HEK293T (cell line): Measurements from ENCODE around the gene PELI3.

Experiments used
- ARNT ChIP-seq: fragments of 450-650 bp; IDR thresholded peaks from 2 replicates; pipeline ENCODE4 v1.6.1; 2017; ENCODE audit warnings: mild to moderate bottlenecking
- BHLHE40 ChIP-seq: fragments of 450-650 bp; IDR thresholded peaks from 2 replicates; pipeline ENCODE4 v1.6.1; 2016; ENCODE audit warnings: mild to moderate bottlenecking, moderate library complexity, borderline replicate concordance
- ELF4 ChIP-seq: fragments of 450-650 bp; IDR thresholded peaks from 2 replicates; pipeline ENCODE4 v1.6.1; 2017; ENCODE audit warnings: antibody characterized with exemption
- FOXK2 ChIP-seq: fragments of 450-650 bp; IDR thresholded peaks from 2 replicates; pipeline ENCODE4 v1.6.1; 2016; ENCODE audit warnings: mild to moderate bottlenecking
- FOXM1 ChIP-seq: fragments of 450-650 bp; IDR thresholded peaks from 2 replicates; pipeline ENCODE4 v1.6.1; 2017; ENCODE audit warnings: mild to moderate bottlenecking, borderline replicate concordance
- L3MBTL2 ChIP-seq: fragments of 450-650 bp; conservative IDR thresholded peaks from 2 replicates; pipeline ENCODE4 v1.6.1; 2016; ENCODE audit warnings: mild to moderate bottlenecking
- LEF1 ChIP-seq: fragments of 450-650 bp; IDR thresholded peaks from 2 replicates; pipeline ENCODE4 v1.6.1; 2017; ENCODE audit warnings: mild to moderate bottlenecking, borderline replicate concordance
- NFRKB ChIP-seq: fragments of 450-650 bp; IDR thresholded peaks from 2 replicates; pipeline ENCODE4 v1.6.1; 2016; ENCODE audit warnings: mild to moderate bottlenecking, moderate library complexity
- SP1 ChIP-seq: fragments of 450-650 bp; IDR thresholded peaks from 2 replicates; pipeline ENCODE4 v1.6.1; 2017
- SUZ12 ChIP-seq: fragments of 450-650 bp; IDR thresholded peaks from 2 replicates; pipeline ENCODE4 v1.6.1; 2016; ENCODE audit warnings: mild to moderate bottlenecking
- TARDBP ChIP-seq: fragments of 450-650 bp; IDR thresholded peaks from 2 replicates; pipeline ENCODE4 v1.6.1; 2016

DNA sequence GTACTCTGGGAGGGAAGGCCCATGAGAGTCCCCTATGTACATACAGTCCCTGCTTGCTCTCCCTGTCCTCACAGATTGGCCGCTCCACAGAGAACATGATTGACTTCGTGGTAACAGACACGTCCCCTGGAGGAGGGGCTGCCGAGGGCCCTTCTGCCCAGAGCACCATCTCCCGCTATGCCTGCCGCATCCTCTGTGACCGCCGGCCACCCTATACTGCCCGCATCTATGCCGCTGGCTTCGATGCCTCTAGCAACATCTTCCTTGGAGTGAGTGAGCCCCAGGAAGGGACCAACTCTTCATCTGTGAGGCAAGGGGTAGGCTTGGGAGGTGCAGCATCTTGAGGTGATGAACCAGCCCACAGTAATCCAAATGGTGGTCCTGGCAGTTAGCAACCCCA, 6.5 kb downstream of the PELI3 start:
- no peak for TF ChIP-seq SUZ12
- no peak for TF ChIP-seq ELF4
- no peak for TF ChIP-seq LEF1
- no peak for TF ChIP-seq SP1
- no peak for TF ChIP-seq BHLHE40
- TF ChIP-seq NFRKB = no peak
- no peak for TF ChIP-seq ARNT
- TF ChIP-seq L3MBTL2 = no peak
- TF ChIP-seq FOXK2 = no peak
- no peak for TF ChIP-seq TARDBP
- no peak for TF ChIP-seq FOXM1
